Right atrium auricular region (tissue), 2 donors: ENCODE results near the gene PARP1. TPM values are rescaled to one million over a fixed set of nuclear protein-coding genes. Genes with fewer than 3 reads are reported as not detected.

ENCODE experiments used
- DNase-seq: peaks from one replicate; pipeline ENCODE4 v3.0.0-alpha.2; 2019; ENCODE audit warnings: low spot score
- H3K27ac ChIP-seq, 2 donors: fragments of 200-600 bp; sonication (generic); 1 replicate in 1 of 2; 2 replicates in 1 of 2; pipeline ENCODE4 v1.5.1; 2016 to 2019
- H3K27me3 ChIP-seq, 2 donors: fragments of 200-600 bp; sonication (generic); one replicate each; pipeline versions ENCODE4 v1.5.1 to v1.6.0; 2017 to 2019
- H3K36me3 ChIP-seq: fragments of 200-600 bp; sonication (generic); one replicate; pipeline ENCODE4 v1.5.1; 2016
- H3K4me1 ChIP-seq, 2 donors: fragments of 200-600 bp; sonication (generic); one replicate each; pipeline versions ENCODE4 v1.5.1 to v1.6.0; 2017 to 2019
- H3K4me3 ChIP-seq, 2 donors: fragments of 200-600 bp; sonication (generic); 1 replicate in 1 of 2; 2 replicates in 1 of 2; pipeline ENCODE4 v1.5.1; 2017 to 2019; ENCODE audit warnings: mild to moderate bottlenecking in 1 of 2, moderate library complexity in 1 of 2
- H3K9me3 ChIP-seq, 2 donors: fragments of 200-600 bp; sonication (generic); one replicate each; pipeline ENCODE4 v1.5.1; 2019
- CTCF ChIP-seq, 2 donors: fragments of 200-600 bp; sonication (generic); IDR thresholded peaks; one replicate each; pipeline ENCODE4 v1.5.1; 2019; ENCODE audit warnings: antibody characterized with exemption in 2 of 2
- total RNA-seq, 2 donors: library from RNA; depleted of rRNA; stranded (reverse); fragments of >200 nt; gene quantifications; one replicate each; pipeline ENCODE4 v1.1.0, GENCODE V29; 2016

Gene PARP1
- total RNA-seq, 2 donors from 2014 or later, result 68.0 to 70.6 TPM

GRCh38 chr1:226357416-226357815, 50.5 kb downstream of the PARP1 start:
- Histone ChIP-seq H3K9me3 (no peaks in the 10 kb centered on the region), H3K36me3 (peaks cover 35% of the 10 kb centered on the region), H3K27ac (no peak overlapping the region)

GRCh38 chr1:226355669-226356551, 52.0 kb downstream of the PARP1 start:
- no peak for DNase-seq

More at GRCh38 chr1:226357416-226357815, 50.5 kb downstream of the PARP1 start:
- DNase-seq, result no peak
- H3K4me1 ChIP-seq, result peaks cover 0 to 36% of the 10 kb centered on the region in 2 donors
- no peak overlapping the region for H3K4me3 ChIP-seq
- TF ChIP-seq CTCF (IDR thresholded peaks at IDR 0.05), result no peak
- no peaks in the 10 kb centered on the region for H3K27me3 ChIP-seq

GRCh38 chr1:226355016-226355415, 52.9 kb downstream of the PARP1 start:
- TF ChIP-seq CTCF (IDR thresholded peaks at IDR 0.05), result no peak
- H3K9me3 ChIP-seq, result no peaks in the 10 kb centered on the region
- peaks cover 14% of the 10 kb centered on the region for H3K36me3 ChIP-seq
- no peak overlapping the region for H3K27ac ChIP-seq
- H3K4me3 ChIP-seq, result no peak overlapping the region
- no peaks in the 10 kb centered on the region for H3K27me3 ChIP-seq
- no peak for DNase-seq
- peaks cover 0 to 39% of the 10 kb centered on the region in 2 donors for H3K4me1 ChIP-seq

More at GRCh38 chr1:226355669-226356551, 52.0 kb downstream of the PARP1 start:
- peak overlapping the region in 1 of 2 donors; percentile 23 for H3K27ac ChIP-seq
- H3K27me3 ChIP-seq, result no peaks in the 10 kb centered on the region
- no peak for TF ChIP-seq CTCF (IDR thresholded peaks at IDR 0.05)
- H3K36me3 ChIP-seq, result peaks cover 20% of the 10 kb centered on the region
- no peak overlapping the region for H3K4me3 ChIP-seq
- H3K9me3 ChIP-seq, result no peaks in the 10 kb centered on the region
- H3K4me1 ChIP-seq, result peaks cover 0 to 36% of the 10 kb centered on the region in 2 donors

- H3K4me3 ChIP-seq, result no peak overlapping the region
- H3K4me1 ChIP-seq, result peaks cover 0 to 40% of the 10 kb centered on the region in 2 donors
- peaks cover 8% of the 10 kb centered on the region for H3K36me3 ChIP-seq
- no peaks in the 10 kb centered on the region for H3K27me3 ChIP-seq
- DNase-seq, result no peak
- peak overlapping the region in 1 of 2 donors; percentile 46 for H3K27ac ChIP-seq
- TF ChIP-seq CTCF (IDR thresholded peaks at IDR 0.05), result no peak
- H3K9me3 ChIP-seq, result no peaks in the 10 kb centered on the region
Measured at GRCh38 chr1:226353698-226354525, 54.0 kb downstream of the PARP1 start.

- H3K9me3 ChIP-seq, result no peaks in the 10 kb centered on the region
- H3K27me3 ChIP-seq, result no peaks in the 10 kb centered on the region
- H3K36me3 ChIP-seq, result no peaks in the 10 kb centered on the region
- peaks cover 0 to 37% of the 10 kb centered on the region in 2 donors for H3K4me1 ChIP-seq
- no peak for DNase-seq
- no peak overlapping the region for H3K27ac ChIP-seq
- no peak for TF ChIP-seq CTCF (IDR thresholded peaks at IDR 0.05)
- H3K4me3 ChIP-seq, result no peak overlapping the region
Measured at GRCh38 chr1:226351709-226352108, 56.2 kb downstream of the PARP1 start.
